Activated CD8-positive, alpha-beta memory T cell treated with anti-CD3 and anti-CD28 coated beads for 4 hours (primary cell): ENCODE measurements around the gene CORIN.

ENCODE experiments used
- DNase-seq, 2 donors: peaks; one replicate each; pipeline ENCODE4 v3.0.0-alpha.2; 2020; ENCODE audit warnings: low read depth in 2 of 2

Gene CORIN

DNA sequence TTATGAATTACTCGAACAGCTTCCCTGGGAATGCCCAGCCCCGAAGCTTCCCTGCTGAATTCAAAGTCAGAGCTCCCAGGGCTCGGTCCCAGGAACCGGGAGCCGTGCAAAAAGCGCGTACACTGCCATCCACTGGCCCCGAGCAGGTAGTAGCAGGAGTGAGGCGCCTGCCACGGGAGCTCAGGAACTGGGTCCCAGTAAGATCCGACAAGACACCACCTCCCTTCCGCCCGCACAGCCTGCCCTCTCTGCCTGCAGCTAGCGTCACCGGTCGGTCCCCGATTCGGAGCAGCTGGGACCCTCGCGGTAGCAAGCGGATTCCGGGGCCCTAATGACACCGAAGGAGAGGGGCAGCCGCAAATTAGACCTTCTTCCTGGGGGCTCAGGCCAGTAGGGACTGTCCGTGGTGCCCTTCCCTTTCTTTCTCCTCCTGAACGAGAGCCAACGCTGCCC lies 1.2 kb downstream of the CORIN start:
- DNase-seq: peak in 1 of 2 donors; percentile 13

DNA sequence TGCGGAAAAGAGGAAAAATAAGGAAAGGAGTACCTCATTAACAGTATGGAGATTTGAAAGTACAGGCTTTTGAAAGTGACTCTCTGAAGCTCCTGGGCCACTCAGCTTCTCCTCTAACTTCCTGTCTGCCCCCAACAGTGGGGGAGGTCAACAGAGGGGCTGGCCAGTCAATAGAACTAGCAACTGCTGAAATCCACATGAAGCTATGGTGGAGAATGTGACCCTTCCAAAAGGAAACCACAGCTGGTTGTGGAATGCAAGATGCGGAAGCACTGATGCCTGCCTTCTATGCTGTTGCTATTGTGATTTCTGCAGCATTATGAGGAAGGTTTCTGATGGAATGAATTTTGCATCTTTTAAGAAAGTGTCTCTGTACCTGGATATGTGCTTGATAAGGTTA lies 2.4 kb downstream of the CORIN start:
- no peak for DNase-seq

DNA sequence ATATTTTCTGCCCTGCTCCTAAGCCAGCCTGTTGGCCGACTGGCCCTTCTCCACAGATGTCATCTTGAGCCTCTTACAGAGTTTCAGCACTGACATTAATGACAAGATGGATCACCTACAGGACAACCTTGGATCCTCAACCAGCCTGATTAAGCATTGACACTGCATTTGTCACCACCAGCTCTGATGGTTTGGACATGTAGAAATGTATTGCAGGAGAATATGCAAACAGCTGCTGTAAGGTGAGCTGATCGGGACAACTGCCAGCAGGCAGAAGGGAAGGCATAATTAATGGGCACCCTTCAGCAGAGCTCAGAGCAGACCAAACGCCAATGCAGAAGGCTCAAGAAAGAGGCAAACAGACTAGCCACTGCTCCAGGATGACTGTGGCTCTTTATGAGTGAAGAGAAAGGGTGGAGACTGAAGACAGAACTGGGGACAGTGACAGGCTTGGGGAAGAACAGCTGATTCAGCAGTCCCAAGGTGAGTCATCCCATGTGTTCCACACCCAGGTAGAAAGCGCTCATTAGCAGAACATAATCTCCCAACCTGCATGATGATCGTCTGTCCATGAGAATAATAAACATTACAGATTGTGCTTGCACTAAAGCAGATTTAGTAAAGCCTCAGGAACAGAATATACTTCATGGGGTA lies 6.7 kb downstream of the CORIN start:
- no peak for DNase-seq

DNA sequence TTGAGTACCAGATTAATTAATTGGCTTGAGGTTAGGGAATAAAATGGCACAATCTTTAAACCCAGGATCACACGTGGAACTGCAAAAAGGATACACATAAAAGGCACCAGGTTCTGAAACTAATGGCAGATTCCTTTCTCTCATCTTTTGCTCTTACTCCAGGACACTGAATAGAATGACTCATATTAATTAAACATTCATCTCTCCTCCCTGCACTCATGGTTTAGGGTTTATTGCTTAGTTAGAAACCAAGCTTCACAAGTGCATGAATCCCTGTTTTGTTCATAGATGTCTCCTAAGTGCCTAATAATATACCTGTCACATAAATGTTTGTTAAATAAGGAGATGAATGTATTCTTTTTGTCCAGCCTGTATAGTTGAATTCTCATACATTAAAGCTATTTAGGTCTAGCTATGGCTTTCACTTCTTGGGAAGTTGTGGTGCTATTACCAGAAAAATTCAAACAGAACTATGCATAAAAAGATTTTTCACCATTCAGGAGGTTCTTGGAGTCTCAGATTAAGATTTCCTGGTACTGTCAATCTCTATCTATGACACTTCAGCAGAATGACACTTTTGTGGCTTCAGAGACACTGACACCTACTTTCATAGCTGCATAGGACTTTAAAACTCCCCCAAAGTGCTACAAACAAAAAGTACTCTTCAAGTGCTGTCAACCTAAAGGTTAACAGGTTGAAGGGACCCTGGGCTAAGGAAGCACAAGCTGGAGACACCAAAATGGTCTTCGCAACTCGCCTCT lies 7.4 kb downstream of the CORIN start:
- no peak for DNase-seq

DNA sequence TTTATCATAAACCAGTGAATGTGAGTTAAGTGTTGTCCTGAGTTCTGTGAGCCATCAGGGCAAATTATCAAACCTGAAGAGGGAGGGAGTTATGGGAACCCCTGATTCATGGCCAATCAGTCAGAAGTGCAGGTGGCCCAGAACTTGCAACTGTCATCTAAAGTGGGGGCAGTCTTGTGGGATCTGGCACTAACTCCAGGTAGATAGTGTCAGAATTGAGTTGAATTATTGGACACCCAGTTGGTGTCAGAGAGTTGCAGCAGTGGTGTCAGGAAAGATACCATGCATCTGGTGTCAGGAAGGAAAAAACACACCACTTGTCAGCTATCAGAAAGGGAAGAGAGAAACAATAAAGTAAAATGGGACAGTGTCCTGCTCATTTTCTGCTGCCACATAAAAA lies 8.4 kb downstream of the CORIN start:
- no peak for DNase-seq

DNA sequence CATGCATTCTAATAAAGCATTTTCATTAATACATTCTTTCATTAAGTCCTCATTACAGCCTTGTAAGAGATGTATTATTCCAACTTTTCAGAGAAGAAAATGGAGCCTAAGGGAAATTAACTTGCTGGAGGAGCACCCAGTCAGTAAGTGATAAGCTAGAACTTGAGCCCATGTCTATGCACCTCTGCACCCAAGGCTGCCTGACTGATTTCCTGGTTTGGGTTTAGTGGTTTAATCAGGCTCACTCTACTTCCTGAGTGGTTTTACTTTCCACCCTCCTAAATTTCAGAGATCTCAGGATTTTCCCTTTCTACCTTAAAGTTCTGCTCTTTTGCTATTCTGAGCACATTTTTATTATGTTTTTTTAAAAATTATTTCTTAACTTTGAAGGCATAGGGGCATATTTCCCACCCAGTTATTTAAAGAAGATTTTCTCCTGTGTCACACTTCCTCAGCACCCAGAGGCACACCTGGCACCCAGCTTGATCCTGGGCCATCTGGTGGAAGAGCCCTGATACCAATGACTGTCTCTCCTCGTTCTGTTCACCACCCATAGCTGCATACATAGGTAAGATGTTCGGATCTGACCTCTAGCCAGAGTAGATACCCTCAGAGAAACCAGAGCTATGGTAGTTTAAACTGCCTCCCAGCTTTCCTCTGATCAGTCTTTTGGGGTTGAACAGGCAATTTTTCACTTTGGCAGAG lies 10.4 kb downstream of the CORIN start:
- no peak for DNase-seq

DNA sequence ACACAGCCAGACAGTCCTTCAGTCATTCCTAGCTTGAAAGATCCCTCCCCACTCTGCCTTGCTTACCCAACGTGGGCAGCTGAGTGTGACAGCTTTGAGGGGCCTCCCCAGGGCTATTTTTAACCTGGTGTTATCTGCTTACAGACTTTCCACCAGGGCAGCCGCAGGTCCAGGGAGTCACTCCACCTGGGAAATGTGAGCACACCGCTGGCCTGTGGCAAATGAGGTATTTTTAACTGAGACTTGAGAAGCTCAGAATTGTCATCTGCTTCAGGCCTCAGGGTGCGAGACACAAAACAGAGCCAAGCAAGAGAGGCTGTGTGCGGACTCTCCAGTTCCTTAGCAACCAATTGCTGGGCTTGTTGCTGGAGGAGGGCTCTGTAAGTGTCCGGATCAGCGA lies 13.0 kb downstream of the CORIN start:
- no peak for DNase-seq

DNA sequence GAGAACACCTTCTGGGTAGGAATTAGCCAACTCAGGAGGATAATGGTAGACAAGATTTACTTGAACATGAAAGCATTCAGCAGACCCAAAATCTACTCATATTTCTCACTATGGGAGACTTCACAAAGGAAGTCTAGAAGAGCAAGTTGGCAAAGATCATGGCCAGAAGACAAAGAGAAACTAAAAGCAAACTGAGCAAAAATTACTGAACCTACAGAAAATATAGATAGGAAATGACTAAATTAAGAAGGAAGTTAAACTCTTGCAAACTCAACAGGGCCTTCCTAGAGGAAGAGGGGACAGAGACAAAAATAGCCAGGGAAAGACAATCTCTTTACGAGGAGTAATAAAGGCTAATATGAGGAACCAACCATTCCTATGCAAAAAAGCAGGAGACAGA lies 18.7 kb downstream of the CORIN start:
- no peak for DNase-seq

DNA sequence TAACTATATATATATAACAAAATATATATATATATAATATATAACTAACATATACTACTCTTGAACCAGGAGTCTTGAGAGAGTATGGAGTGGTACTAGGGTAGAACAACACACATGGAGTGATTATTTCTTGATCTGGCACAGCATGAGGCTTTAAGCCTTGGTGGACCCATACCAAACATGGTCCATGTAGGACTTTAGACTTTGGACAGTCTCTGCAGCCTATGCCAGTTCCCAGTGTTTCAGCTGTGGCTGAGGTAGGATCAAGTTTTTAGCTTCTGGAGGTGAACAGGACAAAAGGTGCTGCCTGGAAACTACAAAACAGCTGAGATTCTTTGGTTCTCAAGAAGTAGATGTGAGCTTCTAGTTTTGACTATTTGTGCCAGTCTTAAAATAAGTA lies 20.6 kb downstream of the CORIN start:
- DNase-seq: no peak

DNA sequence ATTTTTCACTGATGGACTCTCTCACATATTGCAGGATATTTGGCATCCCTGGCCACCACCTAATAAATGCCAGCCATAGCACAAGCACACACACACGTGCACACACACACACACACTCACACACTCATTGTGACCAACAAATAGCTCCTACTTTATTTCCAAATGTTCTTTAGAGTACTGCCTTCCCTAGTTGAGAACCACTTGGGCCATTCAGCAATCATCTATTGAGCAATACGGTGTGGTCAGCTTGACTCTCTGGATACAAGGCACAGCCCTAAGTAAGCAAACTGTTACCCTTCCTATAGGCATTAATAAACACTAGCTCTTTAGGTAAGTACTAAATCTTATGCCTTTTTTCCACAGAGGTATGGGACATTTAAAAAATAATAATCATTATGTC lies 21.1 kb downstream of the CORIN start:
- DNase-seq: no peak

DNA sequence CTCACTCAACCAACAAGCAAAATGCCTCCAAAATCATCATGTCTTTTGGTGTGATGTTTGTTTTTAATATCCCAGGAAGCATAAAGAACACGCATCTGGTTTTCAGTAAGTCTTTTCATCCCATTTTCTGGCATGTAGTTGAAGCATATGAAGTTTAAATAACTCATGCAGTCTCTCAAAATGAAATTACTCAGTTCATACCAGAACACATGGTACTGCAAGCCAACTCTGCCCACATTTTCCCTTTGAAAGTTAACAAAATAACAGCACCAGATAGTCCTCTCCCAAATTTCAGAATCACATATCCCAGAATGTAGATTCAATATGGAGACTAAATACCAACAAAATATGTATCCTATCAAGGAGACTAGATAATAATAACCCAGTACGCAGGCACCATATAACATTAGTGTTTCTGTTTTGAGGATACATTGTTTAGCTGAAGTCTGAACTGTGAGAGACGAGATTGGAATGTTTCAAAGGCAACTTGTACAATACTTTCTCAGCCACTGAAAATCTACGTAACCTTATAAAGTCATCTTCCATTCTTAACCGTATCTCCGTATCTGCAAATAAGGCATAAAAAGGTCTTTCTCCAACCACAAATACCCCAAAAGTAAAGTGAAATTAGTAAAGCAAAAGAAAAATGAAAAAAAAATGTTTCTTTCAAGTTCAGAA lies 23.1 kb downstream of the CORIN start:
- DNase-seq: no peak

DNA sequence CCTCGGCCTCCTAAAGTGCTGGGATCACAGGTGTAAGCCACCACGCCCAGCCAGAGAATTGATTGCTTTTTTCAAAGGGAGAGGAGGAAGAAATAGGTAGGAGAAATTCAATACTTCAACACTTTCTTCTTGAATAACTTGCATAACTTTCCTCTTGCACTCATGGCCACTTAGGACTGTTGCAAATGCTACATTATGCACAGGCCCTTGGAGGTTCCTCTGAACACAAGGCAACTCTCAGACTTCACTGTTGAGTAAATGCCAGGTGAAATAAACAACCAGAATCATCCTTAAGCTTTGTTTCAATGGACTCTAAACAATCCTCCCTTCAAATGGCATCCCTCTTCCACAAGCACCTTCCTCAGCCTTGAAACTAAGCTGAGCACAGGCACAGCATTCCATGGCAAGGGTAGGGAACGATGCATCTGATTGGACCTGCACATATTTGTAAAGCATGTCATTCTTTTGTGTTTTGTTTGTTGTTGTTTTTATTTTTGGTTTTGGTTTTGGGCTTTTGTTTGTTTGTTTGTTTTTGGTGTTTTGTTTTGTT lies 28.1 kb downstream of the CORIN start:
- DNase-seq: no peak

DNA sequence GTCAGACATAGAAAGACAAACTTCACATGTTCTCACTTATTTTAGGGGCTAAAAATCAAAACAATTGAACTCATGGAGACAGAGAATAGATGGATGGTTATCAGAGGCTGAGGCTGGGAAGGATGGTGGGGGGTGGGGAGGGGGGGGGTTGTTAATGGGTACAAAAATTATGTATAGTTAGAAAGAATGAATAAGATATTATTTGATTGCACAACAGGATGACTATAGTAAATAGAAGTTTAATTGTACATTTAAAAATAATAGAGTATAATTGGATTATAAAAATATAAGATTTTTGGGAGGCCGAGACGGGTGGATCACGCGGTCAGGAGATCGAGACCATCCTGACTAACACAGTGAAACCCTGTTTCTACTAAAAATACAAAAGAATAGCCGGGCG lies 33.3 kb downstream of the CORIN start:
- DNase-seq: no peak

DNA sequence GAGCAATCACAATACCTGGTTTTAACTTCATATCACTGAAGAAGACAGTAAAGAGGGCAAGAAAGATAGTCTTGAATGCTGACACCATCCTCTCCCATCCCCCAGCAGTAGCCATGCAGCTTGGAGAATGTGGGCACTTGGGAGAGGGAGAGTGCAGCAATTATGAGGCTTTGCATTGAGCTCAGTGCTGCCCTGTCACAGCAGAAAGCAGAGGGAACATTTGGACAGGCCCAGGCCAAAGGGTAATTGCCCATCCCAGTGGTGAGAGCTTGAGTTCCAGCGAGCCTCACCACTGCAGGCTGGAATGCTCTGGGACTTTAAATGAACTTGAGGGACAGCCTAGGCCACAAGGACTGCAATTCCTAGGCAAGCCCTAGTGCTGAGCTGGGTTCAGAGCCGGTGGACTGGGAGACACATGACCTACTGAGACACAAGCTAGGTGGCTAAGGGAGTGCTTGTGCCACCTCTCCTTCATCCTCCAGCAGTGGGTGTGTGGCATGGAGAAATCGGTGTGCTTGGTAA lies 36.3 kb downstream of the CORIN start:
- DNase-seq: no peak

DNA sequence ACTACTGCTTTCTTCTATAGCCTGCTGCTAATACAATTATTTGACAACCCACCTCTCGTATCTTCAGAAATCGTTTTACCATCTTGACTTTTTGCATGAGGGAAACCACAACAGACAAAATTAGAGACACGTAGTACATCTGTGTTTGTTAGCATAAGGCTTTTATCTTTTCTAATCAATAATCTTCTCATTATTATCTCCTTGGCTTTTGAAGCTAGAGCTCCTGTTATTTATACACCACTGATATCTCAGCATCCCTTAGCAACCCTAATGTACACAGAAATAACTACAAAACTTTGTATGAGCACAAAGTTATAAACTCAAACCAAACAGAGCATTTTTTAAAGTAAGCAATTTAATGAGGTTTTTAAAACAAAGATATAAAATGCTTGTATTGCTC lies 39.7 kb downstream of the CORIN start:
- DNase-seq: no peak

DNA sequence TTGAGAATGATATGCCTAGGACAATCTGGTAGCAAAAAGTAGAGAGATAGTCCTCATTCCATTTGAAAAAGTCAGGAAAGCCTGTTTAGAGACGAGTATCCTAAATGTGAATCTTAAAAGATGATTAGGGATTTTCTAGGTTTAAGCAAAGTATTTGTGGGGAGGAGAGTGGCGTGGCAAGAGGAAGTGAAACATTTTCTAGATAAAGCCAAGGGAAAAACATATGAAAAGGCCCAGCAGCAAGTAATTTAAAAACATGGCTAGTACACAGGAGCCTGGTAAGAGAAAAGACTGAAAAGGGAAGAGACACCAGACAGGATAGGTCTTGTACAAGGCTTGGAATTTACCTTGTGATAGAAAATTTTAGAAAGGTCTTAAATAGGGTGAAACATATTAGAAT lies 45.9 kb downstream of the CORIN start:
- no peak for DNase-seq

DNA sequence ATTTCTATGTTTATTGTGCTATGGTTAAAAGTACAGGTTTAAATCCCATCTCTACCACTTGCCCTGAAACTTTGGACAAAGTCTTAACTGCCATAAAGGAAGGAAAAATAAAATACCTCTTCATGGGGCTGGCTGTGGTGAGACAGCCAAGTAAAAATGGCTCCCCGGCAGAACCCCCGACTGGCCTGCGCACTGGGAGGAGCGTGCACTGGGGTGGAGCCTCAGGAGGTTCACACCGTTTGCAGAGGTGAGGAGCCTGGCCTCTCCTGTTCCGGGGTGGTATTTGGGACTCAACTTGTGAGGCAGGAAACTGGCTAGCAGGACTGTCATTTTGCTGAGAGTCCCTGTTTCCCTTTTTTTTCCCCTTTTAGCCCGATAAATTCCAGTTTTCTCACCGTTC lies 47.8 kb downstream of the CORIN start:
- no peak for DNase-seq

DNA sequence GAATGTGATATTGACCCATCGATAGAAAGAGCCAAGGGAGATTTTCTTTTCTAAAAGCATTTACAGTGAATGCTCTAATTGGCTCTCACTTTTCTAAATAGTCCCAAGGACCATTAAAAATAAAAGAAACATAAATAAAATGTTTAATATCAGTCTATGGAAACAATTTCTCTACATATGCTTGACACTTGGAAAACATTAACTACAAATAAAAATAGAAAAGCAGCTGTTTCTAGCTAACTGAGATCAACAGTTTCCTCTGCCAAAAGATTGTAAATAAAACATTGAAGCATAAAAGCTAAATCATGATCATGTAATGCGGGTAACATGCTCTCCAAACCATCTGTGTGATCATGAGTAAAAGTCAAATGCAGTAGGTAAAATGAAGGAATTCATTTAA lies 49.7 kb downstream of the CORIN start:
- DNase-seq: no peak

DNA sequence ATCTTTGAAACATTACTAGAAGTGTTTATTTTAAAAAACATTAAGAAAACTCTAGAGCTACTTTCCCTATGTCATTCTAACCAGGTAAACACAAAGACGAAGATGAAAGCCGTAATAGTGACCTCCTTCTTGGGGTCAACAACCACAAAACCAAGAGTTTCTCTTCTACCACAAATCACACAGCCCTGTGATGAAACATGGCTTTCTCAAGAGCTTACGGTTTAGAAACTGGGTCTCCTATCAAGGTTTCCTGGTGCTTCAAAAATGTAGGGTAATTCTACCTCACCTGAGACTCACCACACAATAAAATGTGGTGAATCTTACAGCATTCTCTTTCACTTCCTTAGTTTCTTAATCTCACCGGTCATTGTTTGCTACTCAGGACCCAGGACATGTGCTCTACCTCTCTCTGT lies 50.9 kb downstream of the CORIN start:
- no peak for DNase-seq

DNA sequence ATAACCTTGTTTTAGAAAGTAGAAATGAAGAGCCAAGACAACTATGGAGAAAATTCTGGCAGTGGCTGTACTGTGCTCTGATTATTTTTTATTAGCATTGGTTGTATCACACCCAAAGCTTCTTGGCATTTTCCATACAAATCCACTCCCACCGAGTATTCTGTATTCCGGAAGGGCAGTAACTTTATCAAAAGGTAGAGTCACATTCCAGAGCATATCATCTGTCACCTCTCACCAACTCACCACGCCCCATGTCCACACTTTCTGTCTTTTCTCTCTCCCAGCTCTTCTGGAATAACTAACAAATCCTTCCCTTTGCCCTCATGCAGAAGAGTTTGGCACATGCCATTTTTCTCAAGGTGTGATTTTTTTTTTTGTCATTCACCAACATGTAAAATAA lies 52.7 kb downstream of the CORIN start:
- no peak for DNase-seq

DNA sequence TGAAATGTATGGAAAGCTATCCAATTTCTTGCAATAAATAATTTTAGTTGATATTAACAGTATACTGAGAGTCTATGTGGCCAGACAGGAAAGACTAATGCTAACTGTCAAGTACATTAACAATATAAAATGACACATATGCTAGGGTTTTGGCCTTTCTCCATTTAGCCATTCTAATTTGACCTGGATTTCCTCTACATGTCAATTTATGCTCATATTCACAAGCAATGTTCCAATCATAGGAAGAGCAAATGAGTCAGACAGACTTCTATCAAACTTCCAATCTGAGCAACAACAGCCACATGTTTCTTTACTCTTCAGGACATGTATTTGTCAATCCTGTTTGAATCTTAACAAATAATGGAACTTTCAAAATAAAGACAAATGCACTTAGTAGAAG lies 53.6 kb downstream of the CORIN start:
- no peak for DNase-seq

DNA sequence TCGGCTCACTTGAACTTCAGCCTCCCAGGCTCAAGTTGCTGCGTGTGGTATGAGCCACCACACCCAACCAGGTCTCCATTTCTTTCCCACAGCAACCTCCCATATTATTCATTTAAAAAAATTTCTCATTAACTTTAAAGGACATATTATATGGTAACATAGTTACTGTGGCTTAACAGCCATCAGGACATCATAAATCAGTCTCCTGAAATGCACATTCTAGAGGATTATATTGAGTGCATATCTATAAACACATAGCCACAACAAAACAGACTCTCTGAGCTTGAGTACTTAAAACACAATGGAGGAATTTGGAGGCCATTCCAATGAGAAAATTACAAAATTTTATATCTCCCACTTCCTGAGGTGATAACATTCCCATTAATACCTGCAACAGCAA lies 61.5 kb downstream of the CORIN start:
- no peak for DNase-seq
